Endothelial cell (in vitro differentiated cells): ENCODE measurements around the gene GET3. TPM values are rescaled to one million over a fixed set of nuclear protein-coding genes. Genes with fewer than 3 reads are reported as not detected.

Source experiments
- DNase-seq: peaks from one replicate; pipeline ENCODE4 v3.0.0; 2021; ENCODE audit warnings: low spot score
- H3K27ac Mint-ChIP-seq: one replicate; pipeline ENCODE4 v1.8.0; 2021; ENCODE audit warnings: mixed read lengths, inconsistent platforms; ENCODE audit not compliant: unreplicated experiment
- H3K27me3 Mint-ChIP-seq: one replicate; pipeline ENCODE4 v1.8.0; 2021; ENCODE audit warnings: mild to moderate bottlenecking, moderate library complexity, mixed read lengths, inconsistent platforms; ENCODE audit not compliant: unreplicated experiment
- H3K36me3 Mint-ChIP-seq: one replicate; pipeline ENCODE4 v1.8.0; 2021; ENCODE audit warnings: mild to moderate bottlenecking, low read depth, mixed read lengths, inconsistent platforms; ENCODE audit not compliant: unreplicated experiment
- H3K4me1 Mint-ChIP-seq: one replicate; pipeline ENCODE4 v1.8.0; 2021; ENCODE audit warnings: mild to moderate bottlenecking, mixed read lengths, inconsistent platforms; ENCODE audit not compliant: unreplicated experiment
- H3K4me3 Mint-ChIP-seq: one replicate; pipeline ENCODE4 v1.8.0; 2021; ENCODE audit warnings: mild to moderate bottlenecking, mixed read lengths, inconsistent platforms; ENCODE audit not compliant: unreplicated experiment
- H3K9me3 Mint-ChIP-seq: one replicate; pipeline ENCODE4 v1.8.0; 2021; ENCODE audit warnings: mixed read lengths, inconsistent platforms; ENCODE audit not compliant: unreplicated experiment
- long read RNA-seq: library from polyadenylated mRNA; unstranded; transcript quantifications from one replicate; pipeline ENCODE4 v2.0.0, GENCODE V29; 2020; ENCODE audit not compliant: unreplicated experiment
- total RNA-seq: library from RNA; stranded (reverse); fragmentation: NEBNext Ultra II Directional; extraction: Animal tissue kit (Norgen Biotek cat#: 25700); gene quantifications from one replicate; pipeline ENCODE4 v1.2.1, GENCODE V29; 2021; ENCODE audit not compliant: unreplicated experiment
- TF ChIP-seq, protein P1 (sequence below): fragments of 200-600 bp; sonication (generic); IDR thresholded peaks from one replicate; pipeline ENCODE4 v1.5.0; 2021; ENCODE audit warnings: antibody characterized with exemption; ENCODE audit not compliant: unreplicated experiment

Gene GET3
- 77.9 TPM for total RNA-seq
- long read RNA-seq, transcript ASNA1-201 (7 exons, 1,280 nt): major isoform, 37 of 41 reads
- long read RNA-seq, partial matches to known transcripts: 0 of 41 reads
- long read RNA-seq, other reads (novel, unspliced or antisense): 3 of 41 reads

GRCh38 chr19:12736995-12737834 is at the start of gene GET3:
GET3 (plus strand) TSS chr19:12737497; CDS start chr19:12737506, 9 bp downstream.
- TF ChIP-seq, protein P1, sequence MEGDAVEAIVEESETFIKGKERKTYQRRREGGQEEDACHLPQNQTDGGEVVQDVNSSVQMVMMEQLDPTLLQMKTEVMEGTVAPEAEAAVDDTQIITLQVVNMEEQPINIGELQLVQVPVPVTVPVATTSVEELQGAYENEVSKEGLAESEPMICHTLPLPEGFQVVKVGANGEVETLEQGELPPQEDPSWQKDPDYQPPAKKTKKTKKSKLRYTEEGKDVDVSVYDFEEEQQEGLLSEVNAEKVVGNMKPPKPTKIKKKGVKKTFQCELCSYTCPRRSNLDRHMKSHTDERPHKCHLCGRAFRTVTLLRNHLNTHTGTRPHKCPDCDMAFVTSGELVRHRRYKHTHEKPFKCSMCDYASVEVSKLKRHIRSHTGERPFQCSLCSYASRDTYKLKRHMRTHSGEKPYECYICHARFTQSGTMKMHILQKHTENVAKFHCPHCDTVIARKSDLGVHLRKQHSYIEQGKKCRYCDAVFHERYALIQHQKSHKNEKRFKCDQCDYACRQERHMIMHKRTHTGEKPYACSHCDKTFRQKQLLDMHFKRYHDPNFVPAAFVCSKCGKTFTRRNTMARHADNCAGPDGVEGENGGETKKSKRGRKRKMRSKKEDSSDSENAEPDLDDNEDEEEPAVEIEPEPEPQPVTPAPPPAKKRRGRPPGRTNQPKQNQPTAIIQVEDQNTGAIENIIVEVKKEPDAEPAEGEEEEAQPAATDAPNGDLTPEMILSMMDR: no peak
- H3K4me3 Mint-ChIP-seq: peak within 1 kb of the TSS; percentile 100
- peaks cover 27% of the 10 kb centered on the region for H3K4me1 Mint-ChIP-seq
- peaks cover 14% of the 10 kb centered on the region for H3K27me3 Mint-ChIP-seq
- H3K27ac Mint-ChIP-seq: peak within 1 kb of the TSS; percentile 100
- peak; percentile 83 for DNase-seq
- H3K36me3 Mint-ChIP-seq: peaks cover 17% of the 10 kb centered on the region
- no peaks in the 10 kb centered on the region for H3K9me3 Mint-ChIP-seq

DNA sequence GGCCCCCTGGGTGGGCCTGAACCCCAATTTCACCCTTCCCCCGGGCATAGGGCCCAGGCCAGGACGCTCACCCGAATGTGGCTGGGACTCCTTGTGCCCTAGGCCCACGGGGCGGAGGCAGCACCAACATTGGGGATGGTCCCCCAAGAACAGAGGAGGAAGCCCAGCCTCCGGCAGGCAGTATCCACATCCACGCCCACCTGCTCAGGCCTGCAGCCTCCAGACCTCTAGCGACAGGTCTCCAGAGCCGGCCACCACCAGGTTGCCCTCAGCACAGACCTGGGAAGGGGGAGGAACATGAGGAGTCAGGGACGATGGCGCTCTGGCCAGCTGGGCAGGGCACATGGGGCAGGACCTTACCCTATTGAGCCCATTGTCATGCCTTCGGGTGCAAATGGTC is 48.3 kb upstream of the GET3 start:
- Mint-ChIP-seq H3K4me1 (no peaks in the 10 kb centered on the region), H3K4me3 (no peak overlapping the region), H3K27ac (no peak overlapping the region)

DNA sequence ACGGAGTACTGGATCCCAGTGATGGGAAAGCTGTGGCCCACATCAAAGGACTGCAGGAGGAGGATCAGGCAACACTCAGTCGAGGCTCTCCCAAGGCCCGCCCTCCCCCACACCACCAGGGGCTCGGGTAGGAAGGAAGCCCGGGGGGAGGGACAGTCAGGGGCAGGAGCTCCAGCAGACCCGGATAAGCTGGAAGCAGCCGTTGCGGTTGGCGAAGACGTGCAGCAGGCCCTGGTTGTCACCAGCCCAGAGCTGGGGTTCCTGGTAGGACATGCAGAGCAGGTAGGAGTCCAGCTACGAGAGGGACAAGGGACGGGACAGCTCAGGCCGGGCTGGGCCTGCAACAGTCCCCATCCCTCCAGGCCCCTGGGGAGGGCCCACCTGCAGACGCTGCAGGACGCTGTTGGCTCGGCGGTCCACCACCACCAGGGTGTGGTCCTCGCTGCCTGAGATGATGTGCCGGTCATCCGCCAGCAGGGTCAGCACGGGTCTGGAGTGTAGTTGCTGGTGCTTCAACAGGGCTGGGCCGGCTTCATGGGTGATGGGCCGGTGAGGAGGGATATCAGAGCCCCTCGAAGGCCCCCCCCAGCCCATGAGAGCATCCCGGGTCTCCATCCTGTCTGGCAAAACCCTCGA is 47.6 kb upstream of the GET3 start:
- H3K4me1 Mint-ChIP-seq: no peaks in the 10 kb centered on the region
- peaks cover 8% of the 10 kb centered on the region for H3K27me3 Mint-ChIP-seq
- no peak for DNase-seq
- peaks cover 6% of the 10 kb centered on the region for H3K36me3 Mint-ChIP-seq
- no peak overlapping the region for H3K27ac Mint-ChIP-seq
- TF ChIP-seq, protein P1: no peak
- H3K4me3 Mint-ChIP-seq: no peak overlapping the region
- no peaks in the 10 kb centered on the region for H3K9me3 Mint-ChIP-seq

More for the DNA sequence above, 48.3 kb upstream of the GET3 start:
- no peak for DNase-seq
- no peaks in the 10 kb centered on the region for H3K9me3 Mint-ChIP-seq
- H3K27me3 Mint-ChIP-seq: peaks cover 7% of the 10 kb centered on the region
- H3K36me3 Mint-ChIP-seq: peaks cover 6% of the 10 kb centered on the region
- TF ChIP-seq, protein P1: no peak

DNA sequence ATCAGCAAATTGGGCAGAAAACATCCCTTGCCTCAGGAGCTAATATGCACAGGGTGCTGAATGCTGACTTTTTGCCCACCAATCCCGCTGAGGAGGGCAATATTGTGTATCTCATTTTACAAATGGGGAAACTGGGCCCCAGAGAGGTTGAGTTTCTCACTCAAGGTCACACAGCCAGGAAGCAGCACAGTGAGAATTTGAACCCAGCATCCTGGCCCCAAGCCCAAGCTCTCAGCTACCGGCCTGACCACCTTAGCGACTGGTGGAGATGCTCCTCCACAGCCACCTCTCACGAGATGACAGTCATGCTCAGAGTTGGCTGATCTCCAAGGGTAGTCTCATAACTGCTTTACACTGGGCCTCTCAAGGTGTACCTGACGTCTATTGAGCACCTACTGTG is 44.3 kb upstream of the GET3 start:
- Mint-ChIP-seq H3K9me3 (no peaks in the 10 kb centered on the region), H3K4me1 (no peaks in the 10 kb centered on the region), H3K27ac (no peak overlapping the region), H3K4me3 (no peak overlapping the region), H3K27me3 (peaks cover 3% of the 10 kb centered on the region), H3K36me3 (peaks cover 6% of the 10 kb centered on the region)
- TF ChIP-seq, protein P1: no peak
- DNase-seq: no peak
